Stimulated activated CD4-positive, alpha-beta T cell treated with anti-CD3 and anti-CD28 coated beads, Interleukin-12 subunit alpha, Interleukin-12 subunit beta, amount 100 ng/mL, for 48 hours (primary cell): ENCODE data around the gene PRKCH.
A peak's percentile ranks its signal among the peaks of the same experiment; 100 is the strongest.

Experiments used
- DNase-seq, 3 donors: peaks; one replicate each; pipeline ENCODE4 v3.0.0-alpha.2; 2020; ENCODE audit warnings: low read depth in 2 of 3, low spot score in 1 of 3

PRKCH gene

GRCh38 chr14:61471297-61472005, 150.1 kb downstream of the PRKCH start:
- no peak for DNase-seq

GRCh38 chr14:61472011-61472672, 150.8 kb downstream of the PRKCH start:
- DNase-seq, result no peak

- peak; percentile 71 to 83 (median 76) for DNase-seq
Measured at GRCh38 chr14:61472801-61473376, 151.5 kb downstream of the PRKCH start.

- DNase-seq, result no peak
Measured at GRCh38 chr14:61474015-61474414, 152.6 kb downstream of the PRKCH start.

GRCh38 chr14:61474701-61475100, 153.3 kb downstream of the PRKCH start:
- DNase-seq, result no peak

- peak in 1 of 3 donors; percentile 59 for DNase-seq
Measured at GRCh38 chr14:61475316-61475715, 153.9 kb downstream of the PRKCH start.

- DNase-seq, result no peak
Measured at GRCh38 chr14:61476105-61476753, 154.8 kb downstream of the PRKCH start.

GRCh38 chr14:61476754-61477410, 155.5 kb downstream of the PRKCH start:
- DNase-seq, result no peak

GRCh38 chr14:61477712-61478462, 156.5 kb downstream of the PRKCH start:
- no peak for DNase-seq

GRCh38 chr14:61478971-61479473, 157.6 kb downstream of the PRKCH start:
- no peak for DNase-seq

GRCh38 chr14:61479746-61480502, 158.5 kb downstream of the PRKCH start:
- DNase-seq, result no peak

- no peak for DNase-seq
Measured at GRCh38 chr14:61480704-61481285, 159.4 kb downstream of the PRKCH start.

- no peak for DNase-seq
Measured at GRCh38 chr14:61481701-61482100, 160.3 kb downstream of the PRKCH start.

- DNase-seq, result no peak
Measured at GRCh38 chr14:61482348-61483206, 161.2 kb downstream of the PRKCH start.

GRCh38 chr14:61483476-61483875, 162.1 kb downstream of the PRKCH start:
- no peak for DNase-seq

GRCh38 chr14:61484031-61484430, 162.7 kb downstream of the PRKCH start:
- no peak for DNase-seq

- DNase-seq, result no peak
Measured at GRCh38 chr14:61484826-61485584, 163.6 kb downstream of the PRKCH start.

GRCh38 chr14:61485661-61486060, 164.3 kb downstream of the PRKCH start:
- no peak for DNase-seq
